Suprapubic skin (tissue), 4 donors: ENCODE data around the gene NRTN.

Experiments
- CTCF ChIP-seq, 2 donors: fragments of 200-600 bp in 1 of 2; fragments of 450-650 bp in 1 of 2; sonication (generic) in 1 of 2; IDR thresholded peaks; one replicate each; pipeline ENCODE4 v1.5.1; 2016 to 2019; ENCODE audit warnings: antibody characterized with exemption in 2 of 2, mild to moderate bottlenecking in 1 of 2, moderate library complexity in 1 of 2
- POLR2A ChIP-seq, 2 donors: fragments of 450-650 bp; IDR thresholded peaks; one replicate each; pipeline ENCODE4 v1.6.1; 2017; ENCODE audit warnings: antibody characterized with exemption in 2 of 2, mild to moderate bottlenecking in 2 of 2, moderate library complexity in 2 of 2
- POLR2AphosphoS5 ChIP-seq, 3 donors: sonication (generic); formaldehyde crosslinking; IDR thresholded peaks; one replicate each; pipeline ENCODE4 v1.6.1; 2017; ENCODE audit warnings: antibody characterized with exemption in 3 of 3

GRCh38 chr19:5817218-5817617, 12.4 kb downstream of the NRTN start:
- no peak for TF ChIP-seq CTCF (IDR thresholded peaks at IDR 0.05)
- no peak for TF ChIP-seq POLR2A (IDR thresholded peaks at IDR 0.05)
- no peak for TF ChIP-seq POLR2AphosphoS5 (IDR thresholded peaks at IDR 0.05)
